ENCODE measurements around the gene TECR. TPM values are rescaled to one million over a fixed set of nuclear protein-coding genes. Genes with fewer than 3 reads are reported as not detected.
A peak's percentile ranks its signal among the peaks of the same experiment; 100 is the strongest.

The TECR gene
- polyA plus RNA-seq, 1 experiment = 59.6 TPM

- CTCF ChIA-PET = interaction anchor here (0.5 to 4.0 kb wide), 19 partner anchors 9 to 1780 kb away, joined by 3 to 69 read pairs (median 6); partner anchors contain the start of gene NDUFB7
- POLR2A ChIA-PET = interaction anchor here (0.6 to 1.2 kb wide), 3 partner anchors 11 to 25 kb away, joined by 3 to 4 read pairs (median 4); no protein-coding TSS in a partner anchor
- Histone ChIP-seq H3K9me3 (ENCODE audit: control insufficient read depth, insufficient read depth, low read length) (no peaks in the 10 kb centered on the region; the same call in 1 of the 2 replicates), H3K27ac (ENCODE audit: low read depth, low read length) (no peak overlapping the region), H3K4me3 (ENCODE audit: low read depth, low read length) (no peak overlapping the region), H3K27me3 (ENCODE audit: control insufficient read depth, insufficient read depth, low read length) (no peaks in the 10 kb centered on the region)
- TF ChIP-seq CTCF (IDR thresholded peaks at IDR 0.05; ENCODE audit: low read depth, low read length) = no peak
- no peak for DNase-seq (ENCODE audit: low read depth, low spot score)
Observed at GRCh38 chr19:14555918-14556661, 26.7 kb downstream of the TECR start.

GRCh38 chr19:14556662-14557188, 27.3 kb downstream of the TECR start:
- peak; percentile 53 for DNase-seq (ENCODE audit: low read depth, low spot score)
- Histone ChIP-seq H3K27ac (ENCODE audit: low read depth, low read length) (peak overlapping the region; percentile 39), H3K4me3 (ENCODE audit: low read depth, low read length) (peak overlapping the region; percentile 31), H3K9me3 (ENCODE audit: control insufficient read depth, insufficient read depth, low read length) (no peaks in the 10 kb centered on the region; the same call in 1 of the 2 replicates), H3K27me3 (ENCODE audit: control insufficient read depth, insufficient read depth, low read length) (no peaks in the 10 kb centered on the region)
- TF ChIP-seq CTCF (IDR thresholded peaks at IDR 0.05; ENCODE audit: low read depth, low read length) = peak; percentile 99
- POLR2A ChIA-PET = interaction anchor here (0.6 to 1.2 kb wide), 3 partner anchors 11 to 26 kb away, joined by 3 to 4 read pairs (median 4); no protein-coding TSS in a partner anchor
- CTCF ChIA-PET = interaction anchor here (0.5 to 4.0 kb wide), 20 partner anchors 9 to 1779 kb away, joined by 3 to 69 read pairs (median 6); partner anchors contain the start of gene NDUFB7

- peaks cover 3% of the 10 kb centered on the region; the same call in 1 of the 2 replicates for H3K9me3 ChIP-seq (ENCODE audit: control insufficient read depth, insufficient read depth, low read length)
- ChIA-PET POLR2A (no interaction called here), CTCF (interaction anchor here (4.0 kb wide), 1 partner anchor 12 kb away, joined by 69 read pairs; the partner anchor contains the start of gene NDUFB7)
- H3K27ac ChIP-seq (ENCODE audit: low read depth, low read length) = no peak overlapping the region
- no peak for DNase-seq (ENCODE audit: low read depth, low spot score)
- no peak overlapping the region for H3K4me3 ChIP-seq (ENCODE audit: low read depth, low read length)
- H3K27me3 ChIP-seq (ENCODE audit: control insufficient read depth, insufficient read depth, low read length) = no peaks in the 10 kb centered on the region
- no peak for TF ChIP-seq CTCF (IDR thresholded peaks at IDR 0.05; ENCODE audit: low read depth, low read length)
Observed at GRCh38 chr19:14558370-14559066, 29.1 kb downstream of the TECR start.

- no peak for DNase-seq (ENCODE audit: low read depth, low spot score)
- ChIA-PET POLR2A (no interaction called here), CTCF (no interaction called here)
- Histone ChIP-seq H3K4me3 (ENCODE audit: low read depth, low read length) (no peak overlapping the region), H3K27ac (ENCODE audit: low read depth, low read length) (peak overlapping the region; percentile 11), H3K27me3 (ENCODE audit: control insufficient read depth, insufficient read depth, low read length) (no peaks in the 10 kb centered on the region), H3K9me3 (ENCODE audit: control insufficient read depth, insufficient read depth, low read length) (peaks cover 9% of the 10 kb centered on the region; the same call in 1 of the 2 replicates)
- TF ChIP-seq CTCF (IDR thresholded peaks at IDR 0.05; ENCODE audit: low read depth, low read length) = no peak
Observed at GRCh38 chr19:14559916-14560775, 30.8 kb downstream of the TECR start.

All from AG04450 (cell line).